GM12878 (cell line): Measurements from ENCODE around the gene UNC119. TPM values are rescaled to one million over a fixed set of nuclear protein-coding genes. Genes with fewer than 3 reads are reported as not detected.

Source experiments
- ATAC-seq: fragments of 200-7000 bp; cut with Tn5 transposase; 3 replicates; pipeline ENCODE4 v1.9.1; 2020; ENCODE audit warnings: mild to moderate bottlenecking, moderate library complexity
- BruUV-seq: library from RNA; stranded (reverse); fragments of 400-500 nt; replicated peaks from 2 replicates; lab custom pipeline; 2021; lab: Mats Ljungman, UMichigan
- CTCF ChIA-PET: fragments of 300-600 bp; sonication (Branson Sonifier 250); formaldehyde crosslinking; extraction: SDS; loops from one replicate; lab custom pipeline; 2021; ENCODE audit warnings: inconsistent platforms; lab: Yijun Ruan, JAX
- POLR2A ChIA-PET: fragments of 350-600 bp; formaldehyde crosslinking; extraction: SDS; loops from one replicate; lab custom pipeline; 2021; ENCODE audit warnings: inconsistent platforms; lab: Charles Lee
- RAD21 ChIA-PET: fragments of 300-600 bp; sonication (Branson Sonifier 250); formaldehyde crosslinking; loops from one replicate; lab custom pipeline; 2023; ENCODE audit warnings: antibody characterized with exemption; ENCODE audit not compliant: unreplicated experiment; lab: Charles Lee
- SMC1A ChIA-PET: fragments of 300-600 bp; sonication (Branson Sonifier 250); formaldehyde crosslinking; loops from one replicate; lab custom pipeline; 2023; ENCODE audit not compliant: unreplicated experiment, uncharacterized antibody; lab: Charles Lee
- DNase-seq: peaks from one replicate; pipeline ENCODE4 v3.0.0-alpha.2; 2011; ENCODE audit warnings: low read depth, low spot score
- FAIRE-seq: peaks from 3 replicates; lab custom pipeline; 2011; peaks lifted over from hg19 to GRCh38; lab: Jason Lieb, UNC
- H2AFZ ChIP-seq: 2 replicates; pipeline ENCODE4 v1.6.0; 2011; ENCODE audit warnings: low read depth, low read length, control low read depth; ENCODE audit not compliant: control insufficient read depth
- H3K27ac ChIP-seq: 2 replicates; pipeline ENCODE4 v1.5.1; 2011; ENCODE audit warnings: control low read depth; ENCODE audit not compliant: control insufficient read depth, insufficient read depth
- H3K27me3 ChIP-seq, 2 experiments: replicated peaks in 1 of 2; 2 replicates each; pipeline versions ENCODE4 v1.6.0 to v1.6.1; 2011; ENCODE audit warnings: low read length in 1 of 2; ENCODE audit not compliant: control insufficient read depth in 2 of 2, insufficient read depth in 2 of 2
- H3K36me3 ChIP-seq, 2 experiments: 2 replicates each; pipeline ENCODE4 v1.5.1; 2011; ENCODE audit warnings: low read length in 1 of 2; ENCODE audit not compliant: control insufficient read depth in 2 of 2, insufficient read depth in 2 of 2
- H3K4me1 ChIP-seq: 2 replicates; pipeline ENCODE4 v1.6.1; 2011; ENCODE audit warnings: mild to moderate bottlenecking, low read length, moderate library complexity, mixed read lengths; ENCODE audit not compliant: control insufficient read depth, insufficient read depth
- H3K4me2 ChIP-seq: 2 replicates; pipeline ENCODE4 v1.6.0; 2011; ENCODE audit warnings: control low read depth; ENCODE audit not compliant: control insufficient read depth, insufficient read depth
- H3K4me3 ChIP-seq: fragments of 200-600 bp; sonication (generic); 2 replicates; pipeline ENCODE4 v1.5.1; 2016
- H3K79me2 ChIP-seq: 2 replicates; pipeline ENCODE4 v1.6.0; 2011; ENCODE audit warnings: low read length; ENCODE audit not compliant: control insufficient read depth, insufficient read depth
- H3K9ac ChIP-seq: 2 replicates; pipeline ENCODE4 v1.8.0; 2011; ENCODE audit warnings: low read length, control low read depth, mixed read lengths; ENCODE audit not compliant: control insufficient read depth, insufficient read depth
- H3K9me3 ChIP-seq: replicated peaks from 3 replicates; pipeline ENCODE4 v1.5.1; 2011; ENCODE audit warnings: mild to moderate bottlenecking, low read length; ENCODE audit not compliant: control insufficient read depth, insufficient read depth
- H4K20me1 ChIP-seq: 2 replicates; pipeline ENCODE4 v1.6.0; 2011; ENCODE audit not compliant: control insufficient read depth, insufficient read depth
- CHD1 ChIP-seq: IDR thresholded peaks from 2 replicates; pipeline ENCODE4 v1.6.1; 2012; ENCODE audit warnings: low read depth, low read length, improper control_type of control experiment
- CREM ChIP-seq: IDR thresholded peaks from 2 replicates; pipeline ENCODE4 v1.6.1; 2014; ENCODE audit warnings: antibody characterized with exemption, low read depth
- DPF2 ChIP-seq: fragments of 450-650 bp; IDR thresholded peaks from 2 replicates; pipeline ENCODE4 v1.6.1; 2017; ENCODE audit warnings: mild to moderate bottlenecking
- EED ChIP-seq: sonication (generic); IDR thresholded peaks from 2 replicates; pipeline ENCODE4 v1.6.1; 2016; ENCODE audit warnings: antibody characterized with exemption, low read depth
- EP300 ChIP-seq, 2 experiments: fragments of 150-350 bp in 1 of 2; IDR thresholded peaks; 2 replicates each; pipeline ENCODE4 v1.6.1; 2011 to 2012; ENCODE audit warnings: low read depth in 2 of 2, low read length in 2 of 2, borderline replicate concordance in 1 of 2, improper control_type of control experiment in 1 of 2, inconsistent platforms in 1 of 2; ENCODE audit not compliant: control insufficient read depth in 1 of 2
- FOXM1 ChIP-seq: IDR thresholded peaks from 2 replicates; pipeline ENCODE4 v1.6.1; 2012; ENCODE audit warnings: low read depth, mild to moderate bottlenecking, inconsistent platforms, low read length, moderate library complexity
- GABPA ChIP-seq: IDR thresholded peaks from 2 replicates; pipeline ENCODE4 v1.6.1; 2014; ENCODE audit warnings: antibody characterized with exemption, low read depth, mild to moderate bottlenecking, inconsistent platforms
- IKZF2 ChIP-seq, 2 experiments: fragments of 450-650 bp; IDR thresholded peaks; 2 replicates each; pipeline ENCODE4 v1.6.1; 2017; ENCODE audit warnings: mild to moderate bottlenecking in 2 of 2, moderate library complexity in 2 of 2
- MTA3 ChIP-seq: IDR thresholded peaks from 2 replicates; pipeline ENCODE4 v1.6.1; 2012; ENCODE audit warnings: low read length, inconsistent platforms, borderline replicate concordance
- NFXL1 ChIP-seq: fragments of 450-650 bp; IDR thresholded peaks from 2 replicates; pipeline ENCODE4 v1.6.1; 2017; ENCODE audit warnings: antibody characterized with exemption, mild to moderate bottlenecking, borderline replicate concordance
- NFYB ChIP-seq: IDR thresholded peaks from 2 replicates; pipeline ENCODE4 v1.6.1; 2011; ENCODE audit warnings: low read depth, mild to moderate bottlenecking, low read length, improper control_type of control experiment, moderate library complexity; ENCODE audit not compliant: insufficient read depth
- SMARCA5 ChIP-seq: fragments of 450-650 bp; IDR thresholded peaks from 2 replicates; pipeline ENCODE4 v1.6.1; 2017; ENCODE audit warnings: mild to moderate bottlenecking
- SRF ChIP-seq, 2 experiments: IDR thresholded peaks; 2 replicates each; pipeline ENCODE4 v1.6.1; 2011; ENCODE audit warnings: low read depth in 2 of 2, low read length in 2 of 2, mild to moderate bottlenecking in 1 of 2, moderate library complexity in 1 of 2
- YBX1 ChIP-seq: fragments of 450-650 bp; IDR thresholded peaks from 2 replicates; pipeline ENCODE4 v1.6.1; 2016; ENCODE audit warnings: antibody characterized with exemption
- ZNF217 ChIP-seq: fragments of 450-650 bp; IDR thresholded peaks from 2 replicates; pipeline ENCODE4 v1.6.1; 2017; ENCODE audit warnings: antibody characterized with exemption, mild to moderate bottlenecking
- WGBS: methylation state at CpG from one replicate; pipeline ENCODE4 v1.1.6; 2016; ENCODE audit warnings: low lambda C conversion rate; ENCODE audit not compliant: insufficient replicate concordance, insufficient coverage; ENCODE audit errors: missing lambda C conversion rate; 5-methylcytosine and 5-hydroxymethylcytosine counted together
- in situ Hi-C: fragments of 300-500 bp; cut with MboI; formaldehyde crosslinking; loops from 9 replicates; pipeline ENCODE4 v1.14.3; 2018; ENCODE audit warnings: mixed read lengths
- intact Hi-C: fragments of 100-400 bp; cut with micrococcal nuclease; formaldehyde crosslinking; loops from one replicate; pipeline ENCODE4 v1.14.2; 2022; ENCODE audit not compliant: unreplicated experiment
- polyA plus RNA-seq, 11 experiments: library from polyadenylated mRNA; depleted of rRNA in 4 of 11; unstranded in 6 of 11; stranded (reverse) in 5 of 11; fragments of >200 nt; fragmentation: Nextera tagmentation in 4 of 11; fragmentation: Illumina TruSeq in 1 of 11; extraction: Ambion mirVana in 4 of 11; extraction: Trizol in 1 of 11; gene quantifications; 1 replicate in 1 of 11; 2 replicates in 10 of 11; pipeline versions ENCODE4 v1.2.1 to v1.2.3, GENCODE V29; 2011 to 2016; ENCODE audit warnings: inconsistent platforms in 2 of 11, missing spikeins in 2 of 11, low read depth in 1 of 11
- total RNA-seq, 4 experiments: library from RNA; depleted of rRNA in 3 of 4; stranded (reverse); fragments of >200 nt in 3 of 4; fragmentation: Illumina TruSeq in 1 of 4; extraction: Trizol in 1 of 4; gene quantifications; 2 replicates each; pipeline versions ENCODE4 v1.2.1 to v1.2.3, GENCODE V29; 2013 to 2021
- TF ChIP-seq, protein P1 (sequence below): fragments of 450-650 bp; formaldehyde crosslinking; IDR thresholded peaks from 2 replicates; pipeline ENCODE4 v1.4.0; 2022; ENCODE audit warnings: mild to moderate bottlenecking, moderate library complexity
- TF ChIP-seq, protein P2 (sequence below): IDR thresholded peaks from 2 replicates; pipeline ENCODE4 v1.6.1; 2012; ENCODE audit warnings: low read depth, low read length, improper control_type of control experiment
- TF ChIP-seq, protein P3 (sequence below): fragments of 450-650 bp; IDR thresholded peaks from 2 replicates; pipeline ENCODE4 v1.6.1; 2016; ENCODE audit warnings: mild to moderate bottlenecking

UNC119 gene
- total and polyA plus RNA-seq, 10 of the 15 experiments (the other 5 are each of a cell fraction or from before 2014, with no cell fraction given), result 2.7 to 436 (median 57.8) TPM

DNA sequence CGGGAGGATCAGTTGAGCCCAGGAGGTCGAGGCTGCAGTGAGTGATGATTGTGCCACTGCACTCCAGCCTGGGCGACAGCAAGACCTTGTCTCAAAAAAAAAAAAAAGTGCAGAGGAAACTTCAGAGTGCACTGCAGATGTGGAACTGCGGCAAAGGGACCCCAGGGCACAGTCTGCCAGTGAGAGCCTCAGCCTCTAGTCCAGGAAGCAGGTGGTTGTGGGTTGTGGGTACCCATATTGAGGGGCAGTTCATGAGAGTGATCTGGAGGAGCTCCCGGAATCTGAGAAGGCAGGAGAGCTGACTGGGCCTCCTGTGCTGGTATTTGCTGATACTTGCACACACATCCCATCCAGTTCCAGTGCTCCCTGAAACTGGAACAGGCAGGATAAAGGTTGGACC is 33.2 kb downstream of the UNC119 start:
- FAIRE-seq (no peak), ATAC-seq (no peak), DNase-seq (no peak)
- SMC1A ChIA-PET, result no interaction called here
- H3K4me1 ChIP-seq, result peaks cover 9% of the 10 kb centered on the region
- H4K20me1 ChIP-seq, result no peaks in the 10 kb centered on the region
- in situ Hi-C loops (no loop called here), intact Hi-C loops (no loop called here)
- H3K4me2 ChIP-seq, result no peak overlapping the region
- 18% methylated on average over 5 of the region's 5 CpGs for WGBS
- peaks cover 1% of the 10 kb centered on the region; the same call in 1 of the 3 replicates for H3K9me3 ChIP-seq
- no peak overlapping the region for H3K4me3 ChIP-seq
- TF ChIP-seq, protein P1, sequence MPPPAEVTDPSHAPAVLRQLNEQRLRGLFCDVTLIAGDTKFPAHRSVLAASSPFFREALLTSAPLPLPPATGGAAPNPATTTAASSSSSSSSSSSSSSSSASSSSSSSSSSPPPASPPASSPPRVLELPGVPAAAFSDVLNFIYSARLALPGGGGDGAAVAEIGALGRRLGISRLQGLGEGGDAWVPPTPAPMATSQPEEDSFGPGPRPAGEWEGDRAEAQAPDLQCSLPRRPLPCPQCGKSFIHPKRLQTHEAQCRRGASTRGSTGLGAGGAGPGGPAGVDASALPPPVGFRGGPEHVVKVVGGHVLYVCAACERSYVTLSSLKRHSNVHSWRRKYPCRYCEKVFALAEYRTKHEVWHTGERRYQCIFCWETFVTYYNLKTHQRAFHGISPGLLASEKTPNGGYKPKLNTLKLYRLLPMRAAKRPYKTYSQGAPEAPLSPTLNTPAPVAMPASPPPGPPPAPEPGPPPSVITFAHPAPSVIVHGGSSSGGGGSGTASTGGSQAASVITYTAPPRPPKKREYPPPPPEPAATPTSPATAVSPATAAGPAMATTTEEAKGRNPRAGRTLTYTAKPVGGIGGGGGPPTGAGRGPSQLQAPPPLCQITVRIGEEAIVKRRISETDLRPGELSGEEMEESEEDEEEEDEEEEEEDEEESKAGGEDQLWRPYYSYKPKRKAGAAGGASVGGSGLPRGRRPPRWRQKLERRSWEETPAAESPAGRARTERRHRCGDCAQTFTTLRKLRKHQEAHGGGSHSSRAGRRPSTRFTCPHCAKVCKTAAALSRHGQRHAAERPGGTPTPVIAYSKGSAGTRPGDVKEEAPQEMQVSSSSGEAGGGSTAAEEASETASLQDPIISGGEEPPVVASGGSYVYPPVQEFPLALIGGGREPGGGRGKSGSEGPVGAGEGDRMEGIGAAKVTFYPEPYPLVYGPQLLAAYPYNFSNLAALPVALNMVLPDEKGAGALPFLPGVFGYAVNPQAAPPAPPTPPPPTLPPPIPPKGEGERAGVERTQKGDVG, result no peak
- no peak for TF ChIP-seq YBX1
- TF ChIP-seq EED, result no peak
- TF ChIP-seq SRF (IDR thresholded peaks at IDR 0.05; ENCODE audit: low read depth in 2 of 2, low read length in 2 of 2), result no peak
- no peak for TF ChIP-seq NFYB
- TF ChIP-seq MTA3, result no peak
- no peak for TF ChIP-seq EP300 (IDR thresholded peaks at IDR 0.05; ENCODE audit: borderline replicate concordance in 1 of 2, control insufficient read depth in 1 of 2, low read depth in 2 of 2, low read length in 2 of 2)
- no peak for TF ChIP-seq CREM
- no peak for TF ChIP-seq ZNF217
- TF ChIP-seq NFXL1, result no peak
- TF ChIP-seq, protein P2, sequence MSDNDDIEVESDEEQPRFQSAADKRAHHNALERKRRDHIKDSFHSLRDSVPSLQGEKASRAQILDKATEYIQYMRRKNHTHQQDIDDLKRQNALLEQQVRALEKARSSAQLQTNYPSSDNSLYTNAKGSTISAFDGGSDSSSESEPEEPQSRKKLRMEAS, result no peak
- TF ChIP-seq FOXM1, result no peak
- no peak for TF ChIP-seq IKZF2 (IDR thresholded peaks at IDR 0.05)
- TF ChIP-seq DPF2, result no peak
- TF ChIP-seq GABPA, result no peak
- TF ChIP-seq SMARCA5, result no peak
- no peak for TF ChIP-seq CHD1
- TF ChIP-seq, protein P3, sequence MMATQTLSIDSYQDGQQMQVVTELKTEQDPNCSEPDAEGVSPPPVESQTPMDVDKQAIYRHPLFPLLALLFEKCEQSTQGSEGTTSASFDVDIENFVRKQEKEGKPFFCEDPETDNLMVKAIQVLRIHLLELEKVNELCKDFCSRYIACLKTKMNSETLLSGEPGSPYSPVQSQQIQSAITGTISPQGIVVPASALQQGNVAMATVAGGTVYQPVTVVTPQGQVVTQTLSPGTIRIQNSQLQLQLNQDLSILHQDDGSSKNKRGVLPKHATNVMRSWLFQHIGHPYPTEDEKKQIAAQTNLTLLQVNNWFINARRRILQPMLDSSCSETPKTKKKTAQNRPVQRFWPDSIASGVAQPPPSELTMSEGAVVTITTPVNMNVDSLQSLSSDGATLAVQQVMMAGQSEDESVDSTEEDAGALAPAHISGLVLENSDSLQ, result no peak
- H3K79me2 ChIP-seq, result no peaks in the 10 kb centered on the region
- no peaks in the 10 kb centered on the region for H3K27me3 ChIP-seq
- H3K36me3 ChIP-seq, result no peaks in the 10 kb centered on the region
- no peak overlapping the region for H3K27ac ChIP-seq
- no peak overlapping the region for H3K9ac ChIP-seq
- H2AFZ ChIP-seq, result no peak overlapping the region
- RAD21 ChIA-PET, result no interaction called here
- no TSS peak for BruUV-seq
- CTCF ChIA-PET, result interaction anchor here (1.7 kb wide), 1 partner anchor 21 kb away, joined by 5 read pairs; no protein-coding TSS in a partner anchor
- POLR2A ChIA-PET, result no interaction called here
